ENCODE results near the gene ABHD10. TPM values are rescaled to one million over a fixed set of nuclear protein-coding genes. Genes with fewer than 3 reads are reported as not detected.
A peak's percentile ranks its signal among the peaks of the same experiment; 100 is the strongest.

Gene ABHD10
- total RNA-seq, 1 donor from 2014 or later = 82.9 TPM

DNA sequence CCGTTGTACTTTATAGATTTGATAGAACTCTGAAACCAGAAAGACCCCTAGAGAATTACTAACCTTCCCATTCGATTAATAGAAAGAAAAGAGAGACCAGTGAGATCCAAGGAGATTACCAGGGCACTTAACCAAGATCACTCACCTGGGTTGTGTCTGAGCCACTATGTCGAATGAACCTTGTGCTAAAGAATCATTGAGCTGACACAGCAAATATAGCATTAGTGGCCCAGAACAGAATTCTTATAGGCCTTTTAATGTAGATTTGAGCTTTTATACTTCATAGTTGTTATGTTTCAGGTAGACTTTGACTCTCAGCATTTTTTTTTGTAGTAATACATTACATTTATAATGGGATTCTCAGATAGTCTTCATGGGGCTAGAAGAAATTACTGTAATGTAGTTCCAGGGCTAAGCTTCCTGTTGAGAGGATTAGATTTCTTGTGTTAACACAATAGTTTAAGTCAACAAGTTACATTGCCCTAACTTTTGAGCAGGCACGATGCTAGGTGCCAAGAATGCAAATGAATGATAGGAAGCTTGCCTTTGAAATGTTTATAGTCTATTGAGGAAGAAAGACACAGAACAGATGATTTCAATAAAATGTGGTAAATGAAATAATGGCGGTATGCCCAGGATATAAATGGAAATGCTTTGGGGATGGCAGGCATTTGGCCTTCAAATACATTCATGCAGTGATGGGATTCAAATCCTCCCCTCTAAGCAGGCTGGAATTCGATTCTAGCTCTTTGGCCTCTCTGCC, 24.4 kb upstream of the ABHD10 start:
- no peaks in the 10 kb centered on the region for H3K9me3 ChIP-seq (ENCODE audit: low read depth)
- H3K4me1 ChIP-seq = peaks cover 50% of the 10 kb centered on the region
- H3K9ac ChIP-seq = no peak overlapping the region
- no peak overlapping the region for H3K4me2 ChIP-seq
- no peaks in the 10 kb centered on the region for H3K36me3 ChIP-seq
- no peak overlapping the region for H3K4me3 ChIP-seq
- H3K27ac Mint-ChIP-seq = peak overlapping the region; percentile 10
- H3F3A ChIP-seq (ENCODE audit: low read depth) = peaks cover 22% of the 10 kb centered on the region
- TF ChIP-seq EZH2phosphoT487 (IDR thresholded peaks at IDR 0.05) = no peak
- TF ChIP-seq, protein P1, sequence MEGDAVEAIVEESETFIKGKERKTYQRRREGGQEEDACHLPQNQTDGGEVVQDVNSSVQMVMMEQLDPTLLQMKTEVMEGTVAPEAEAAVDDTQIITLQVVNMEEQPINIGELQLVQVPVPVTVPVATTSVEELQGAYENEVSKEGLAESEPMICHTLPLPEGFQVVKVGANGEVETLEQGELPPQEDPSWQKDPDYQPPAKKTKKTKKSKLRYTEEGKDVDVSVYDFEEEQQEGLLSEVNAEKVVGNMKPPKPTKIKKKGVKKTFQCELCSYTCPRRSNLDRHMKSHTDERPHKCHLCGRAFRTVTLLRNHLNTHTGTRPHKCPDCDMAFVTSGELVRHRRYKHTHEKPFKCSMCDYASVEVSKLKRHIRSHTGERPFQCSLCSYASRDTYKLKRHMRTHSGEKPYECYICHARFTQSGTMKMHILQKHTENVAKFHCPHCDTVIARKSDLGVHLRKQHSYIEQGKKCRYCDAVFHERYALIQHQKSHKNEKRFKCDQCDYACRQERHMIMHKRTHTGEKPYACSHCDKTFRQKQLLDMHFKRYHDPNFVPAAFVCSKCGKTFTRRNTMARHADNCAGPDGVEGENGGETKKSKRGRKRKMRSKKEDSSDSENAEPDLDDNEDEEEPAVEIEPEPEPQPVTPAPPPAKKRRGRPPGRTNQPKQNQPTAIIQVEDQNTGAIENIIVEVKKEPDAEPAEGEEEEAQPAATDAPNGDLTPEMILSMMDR (IDR thresholded peaks at IDR 0.05) = no peak
- no peak for TF ChIP-seq EZH2 (IDR thresholded peaks at IDR 0.05)
- no peaks in the 10 kb centered on the region for H3K9me3 Mint-ChIP-seq
- H3K27me3 Mint-ChIP-seq (ENCODE audit: insufficient read depth, low read depth) = no peaks in the 10 kb centered on the region
- H3K36me3 Mint-ChIP-seq = peaks cover 9% of the 10 kb centered on the region
- H3K4me3 Mint-ChIP-seq = no peak overlapping the region
- H3K27ac ChIP-seq = no peak overlapping the region
- peaks cover 29% of the 10 kb centered on the region for H3K4me1 Mint-ChIP-seq
- no peak for DNase-seq (ENCODE audit: low spot score)
- H4K20me1 ChIP-seq (ENCODE audit: low read depth) = no peaks in the 10 kb centered on the region
- H2AFZ ChIP-seq (replicated peaks) = no peak overlapping the region
- no peaks in the 10 kb centered on the region for H3K79me2 ChIP-seq (ENCODE audit: low read depth)
- no peaks in the 10 kb centered on the region for H3K27me3 ChIP-seq

DNA sequence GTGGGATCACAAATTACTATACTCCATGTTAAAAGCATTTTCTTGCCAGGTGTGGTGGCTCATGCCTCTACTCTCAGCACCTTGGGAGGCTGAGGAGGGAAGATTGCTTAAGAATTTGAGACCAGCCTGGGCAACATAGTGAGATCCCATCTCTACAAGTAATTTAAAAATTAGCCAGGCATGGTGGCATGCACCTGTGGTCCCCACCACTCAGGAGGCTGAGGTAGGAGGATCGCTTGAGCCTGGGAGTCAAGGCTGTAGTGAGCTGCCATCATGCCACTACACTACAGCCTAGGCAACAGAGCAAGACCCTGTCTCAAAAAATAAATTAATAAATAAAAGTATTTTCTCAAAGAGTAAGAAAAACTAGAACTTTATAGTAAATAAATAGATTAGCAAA, 22.9 kb upstream of the ABHD10 start:
- Mint-ChIP-seq H3K9me3 (no peaks in the 10 kb centered on the region), H3K4me1 (peaks cover 32% of the 10 kb centered on the region), H3K36me3 (peaks cover 7% of the 10 kb centered on the region), H3K4me3 (no peak overlapping the region), H3K27ac (no peak overlapping the region), H3K27me3 (ENCODE audit: insufficient read depth, low read depth) (no peaks in the 10 kb centered on the region)
- Histone ChIP-seq H3K4me2 (no peak overlapping the region), H4K20me1 (ENCODE audit: low read depth) (no peaks in the 10 kb centered on the region), H3F3A (ENCODE audit: low read depth) (peaks cover 22% of the 10 kb centered on the region), H3K36me3 (no peaks in the 10 kb centered on the region), H2AFZ (replicated peaks) (no peak overlapping the region), H3K4me3 (no peak overlapping the region), H3K4me1 (peaks cover 47% of the 10 kb centered on the region), H3K9me3 (ENCODE audit: low read depth) (no peaks in the 10 kb centered on the region), H3K9ac (no peak overlapping the region), H3K79me2 (ENCODE audit: low read depth) (no peaks in the 10 kb centered on the region), H3K27ac (no peak overlapping the region), H3K27me3 (no peaks in the 10 kb centered on the region)
- TF ChIP-seq EZH2phosphoT487 (IDR thresholded peaks at IDR 0.05) (no peak), EZH2 (IDR thresholded peaks at IDR 0.05) (no peak)
- TF ChIP-seq, protein P1 (IDR thresholded peaks at IDR 0.05) = no peak
- DNase-seq (ENCODE audit: low spot score) = no peak

DNA sequence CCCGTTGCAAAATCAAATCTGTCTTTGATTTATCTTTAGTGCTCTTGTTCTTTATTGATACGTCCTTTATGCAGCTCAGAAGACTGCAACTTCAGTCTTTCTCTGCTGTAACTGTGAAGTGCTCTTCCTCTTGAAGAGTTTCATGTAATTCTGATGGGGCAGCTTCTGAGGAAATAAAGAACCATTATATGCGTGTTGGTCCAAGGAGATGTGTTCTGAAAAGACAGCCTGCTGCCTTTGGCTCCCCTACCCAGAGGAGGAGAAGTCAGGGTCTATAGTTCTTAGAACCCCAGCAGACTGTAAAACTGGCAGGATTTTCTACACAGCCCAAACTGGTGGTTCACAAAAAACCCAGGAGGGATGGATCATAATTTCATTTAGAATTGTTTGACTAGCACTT, 22.4 kb upstream of the ABHD10 start:
- Histone ChIP-seq H3K27me3 (no peaks in the 10 kb centered on the region), H3K4me2 (peak overlapping the region; percentile 75), H3K79me2 (ENCODE audit: low read depth) (no peaks in the 10 kb centered on the region), H3K4me1 (peaks cover 50% of the 10 kb centered on the region), H3K27ac (peak overlapping the region; percentile 81), H3K9me3 (ENCODE audit: low read depth) (no peaks in the 10 kb centered on the region), H4K20me1 (ENCODE audit: low read depth) (no peaks in the 10 kb centered on the region), H2AFZ (replicated peaks) (no peak overlapping the region), H3K9ac (no peak overlapping the region), H3K4me3 (peak overlapping the region; percentile 33), H3F3A (ENCODE audit: low read depth) (peaks cover 26% of the 10 kb centered on the region), H3K36me3 (no peaks in the 10 kb centered on the region)
- peaks cover 35% of the 10 kb centered on the region for H3K4me1 Mint-ChIP-seq
- H3K9me3 Mint-ChIP-seq = no peaks in the 10 kb centered on the region
- TF ChIP-seq EZH2phosphoT487 (IDR thresholded peaks at IDR 0.05) = no peak
- TF ChIP-seq, protein P1 (IDR thresholded peaks at IDR 0.05) = no peak
- peaks cover 7% of the 10 kb centered on the region for H3K36me3 Mint-ChIP-seq
- peak overlapping the region; percentile 1 for H3K4me3 Mint-ChIP-seq
- no peak for DNase-seq (ENCODE audit: low spot score)
- H3K27me3 Mint-ChIP-seq (ENCODE audit: insufficient read depth, low read depth) = no peaks in the 10 kb centered on the region
- peak overlapping the region; percentile 89 for H3K27ac Mint-ChIP-seq
